HEK293T (cell line): Measurements from ENCODE around the gene SULT2B1.

Source experiments
- ARNT ChIP-seq: fragments of 450-650 bp; IDR thresholded peaks from 2 replicates; pipeline ENCODE4 v1.6.1; 2017; ENCODE audit warnings: mild to moderate bottlenecking
- BHLHE40 ChIP-seq: fragments of 450-650 bp; IDR thresholded peaks from 2 replicates; pipeline ENCODE4 v1.6.1; 2016; ENCODE audit warnings: mild to moderate bottlenecking, moderate library complexity, borderline replicate concordance
- CTBP1 ChIP-seq: fragments of 450-650 bp; IDR thresholded peaks from 2 replicates; pipeline ENCODE4 v1.6.1; 2016; ENCODE audit warnings: borderline replicate concordance
- FOXA1 ChIP-seq: fragments of 450-650 bp; IDR thresholded peaks from 2 replicates; pipeline ENCODE4 v1.6.1; 2016; ENCODE audit warnings: mild to moderate bottlenecking
- FOXM1 ChIP-seq: fragments of 450-650 bp; IDR thresholded peaks from 2 replicates; pipeline ENCODE4 v1.6.1; 2017; ENCODE audit warnings: mild to moderate bottlenecking, borderline replicate concordance
- HDGF ChIP-seq: fragments of 450-650 bp; IDR thresholded peaks from 2 replicates; pipeline ENCODE4 v1.6.1; 2017; ENCODE audit warnings: antibody characterized with exemption, borderline replicate concordance
- L3MBTL2 ChIP-seq: fragments of 450-650 bp; conservative IDR thresholded peaks from 2 replicates; pipeline ENCODE4 v1.6.1; 2016; ENCODE audit warnings: mild to moderate bottlenecking
- NFRKB ChIP-seq: fragments of 450-650 bp; IDR thresholded peaks from 2 replicates; pipeline ENCODE4 v1.6.1; 2016; ENCODE audit warnings: mild to moderate bottlenecking, moderate library complexity
- SP1 ChIP-seq: fragments of 450-650 bp; IDR thresholded peaks from 2 replicates; pipeline ENCODE4 v1.6.1; 2017
- SUZ12 ChIP-seq: fragments of 450-650 bp; IDR thresholded peaks from 2 replicates; pipeline ENCODE4 v1.6.1; 2016; ENCODE audit warnings: mild to moderate bottlenecking
- TARDBP ChIP-seq: fragments of 450-650 bp; IDR thresholded peaks from 2 replicates; pipeline ENCODE4 v1.6.1; 2016
- ZNF384 ChIP-seq: fragments of 450-650 bp; IDR thresholded peaks from 2 replicates; pipeline ENCODE4 v1.6.1; 2016

GRCh38 chr19:48537541-48537940 lies 14.4 kb upstream of the SULT2B1 start:
- TF ChIP-seq FOXM1 (no peak), SP1 (no peak), ARNT (no peak), TARDBP (no peak), ZNF384 (no peak), SUZ12 (no peak), FOXA1 (no peak), NFRKB (no peak), CTBP1 (no peak), L3MBTL2 (no peak), HDGF (no peak), BHLHE40 (no peak)
